Erythroblast (primary cell): ENCODE results near the gene SLC47A2.

ENCODE experiments used
- GATA1 ChIP-seq: IDR thresholded peaks from 2 replicates; pipeline ENCODE4 v1.6.1; 2011; ENCODE audit warnings: low read depth, mild to moderate bottlenecking, control low read depth, low read length, moderate library complexity
- POLR2A ChIP-seq: IDR thresholded peaks from 2 replicates; pipeline ENCODE4 v1.6.1; 2011; ENCODE audit warnings: mild to moderate bottlenecking, low read length

GRCh38 chr17:19663097-19663496 is 53.3 kb downstream of the SLC47A2 start:
- no peak for TF ChIP-seq POLR2A
- no peak for TF ChIP-seq GATA1
